Peyer's patch (tissue), 4 donors: ENCODE results near the gene RADIL. TPM values are rescaled to one million over a fixed set of nuclear protein-coding genes. Genes with fewer than 3 reads are reported as not detected.
A peak's percentile ranks its signal among the peaks of the same experiment; 100 is the strongest.

Experiments used
- DNase-seq, 3 donors: peaks; one replicate each; pipeline ENCODE4 v3.0.0-alpha.2; 2017 to 2019
- H3K27ac ChIP-seq, 4 donors: fragments of 200-600 bp; sonication (generic); one replicate each; pipeline ENCODE4 v1.5.1; 2016 to 2019
- H3K27me3 ChIP-seq, 2 donors: fragments of 200-600 bp; sonication (generic); one replicate each; pipeline ENCODE4 v1.5.1; 2019
- H3K36me3 ChIP-seq, 3 donors: fragments of 200-600 bp; sonication (generic); one replicate each; pipeline ENCODE4 v1.5.1; 2016 to 2019
- H3K4me1 ChIP-seq, 4 donors: fragments of 200-600 bp; sonication (generic); one replicate each; pipeline ENCODE4 v1.5.1; 2016 to 2019
- H3K4me3 ChIP-seq, 4 donors: fragments of 200-600 bp; sonication (generic); 1 replicate in 3 of 4; 2 replicates in 1 of 4; pipeline ENCODE4 v1.5.1; 2016 to 2019; ENCODE audit warnings: mild to moderate bottlenecking in 1 of 4
- H3K9me3 ChIP-seq, 4 donors: fragments of 200-600 bp; sonication (generic); one replicate each; pipeline ENCODE4 v1.5.1; 2016 to 2019; ENCODE audit warnings: mild to moderate bottlenecking in 1 of 4
- POLR2A ChIP-seq, 2 donors: fragments of 450-650 bp; IDR thresholded peaks; one replicate each; pipeline ENCODE4 v1.5.1; 2017; ENCODE audit warnings: antibody characterized with exemption in 2 of 2, mild to moderate bottlenecking in 2 of 2, moderate library complexity in 2 of 2
- total RNA-seq, 4 donors: library from RNA; depleted of rRNA; stranded (reverse); fragments of >200 nt; gene quantifications; one replicate each; pipeline ENCODE4 v1.1.0, GENCODE V29; 2016
- TF ChIP-seq, protein P1 (sequence below), 6 experiments: fragments of 450-650 bp in 4 of 6; fragments of 200-600 bp in 2 of 6; sonication (generic) in 1 of 6; IDR thresholded peaks; one replicate each; pipeline ENCODE4 v1.5.1; 2017 to 2019; ENCODE audit warnings: antibody characterized with exemption in 6 of 6, mild to moderate bottlenecking in 3 of 6, moderate library complexity in 1 of 6

RADIL gene
- total RNA-seq, 4 donors from 2014 or later: 1.1 to 16.5 (median 4.5) TPM

DNA sequence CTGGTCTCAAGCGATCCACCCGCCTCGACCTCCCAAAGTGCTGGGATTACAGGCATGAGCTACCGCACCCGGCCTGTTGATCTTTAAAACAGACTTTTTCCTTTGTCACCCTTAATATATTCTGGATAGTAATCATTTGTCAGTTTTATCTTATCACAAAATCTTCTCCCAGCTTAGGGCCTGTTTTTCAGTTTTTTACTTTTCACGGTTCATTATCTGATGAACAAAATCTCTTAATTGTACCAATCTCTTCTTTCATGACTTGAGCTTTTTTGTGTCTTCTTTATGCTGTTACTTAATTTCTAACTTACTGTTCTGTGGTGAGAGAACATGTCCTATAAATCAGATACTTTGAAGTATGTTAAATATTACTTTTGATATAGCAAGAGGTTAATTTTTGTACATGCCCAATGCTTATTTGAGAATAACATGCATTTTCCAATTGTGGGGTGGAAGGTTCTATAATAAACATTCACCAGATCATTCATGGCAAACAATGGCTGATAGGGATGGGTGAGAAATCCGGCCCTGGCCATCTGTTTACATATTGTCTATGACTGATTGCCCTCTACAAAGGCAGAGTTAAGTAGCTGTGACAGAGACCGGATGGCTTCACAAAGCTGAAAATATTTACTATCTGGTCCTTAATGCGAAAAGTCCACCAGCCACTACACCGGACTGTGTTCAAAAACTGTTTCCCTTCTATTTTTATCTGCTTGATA lies 27.0 kb downstream of the RADIL start:
- no peak for DNase-seq
- Histone ChIP-seq H3K27ac (no peak overlapping the region), H3K4me1 (no peaks in the 10 kb centered on the region), H3K9me3 (no peaks in the 10 kb centered on the region), H3K36me3 (no peaks in the 10 kb centered on the region), H3K27me3 (no peaks in the 10 kb centered on the region), H3K4me3 (no peak overlapping the region)
- TF ChIP-seq, protein P1, sequence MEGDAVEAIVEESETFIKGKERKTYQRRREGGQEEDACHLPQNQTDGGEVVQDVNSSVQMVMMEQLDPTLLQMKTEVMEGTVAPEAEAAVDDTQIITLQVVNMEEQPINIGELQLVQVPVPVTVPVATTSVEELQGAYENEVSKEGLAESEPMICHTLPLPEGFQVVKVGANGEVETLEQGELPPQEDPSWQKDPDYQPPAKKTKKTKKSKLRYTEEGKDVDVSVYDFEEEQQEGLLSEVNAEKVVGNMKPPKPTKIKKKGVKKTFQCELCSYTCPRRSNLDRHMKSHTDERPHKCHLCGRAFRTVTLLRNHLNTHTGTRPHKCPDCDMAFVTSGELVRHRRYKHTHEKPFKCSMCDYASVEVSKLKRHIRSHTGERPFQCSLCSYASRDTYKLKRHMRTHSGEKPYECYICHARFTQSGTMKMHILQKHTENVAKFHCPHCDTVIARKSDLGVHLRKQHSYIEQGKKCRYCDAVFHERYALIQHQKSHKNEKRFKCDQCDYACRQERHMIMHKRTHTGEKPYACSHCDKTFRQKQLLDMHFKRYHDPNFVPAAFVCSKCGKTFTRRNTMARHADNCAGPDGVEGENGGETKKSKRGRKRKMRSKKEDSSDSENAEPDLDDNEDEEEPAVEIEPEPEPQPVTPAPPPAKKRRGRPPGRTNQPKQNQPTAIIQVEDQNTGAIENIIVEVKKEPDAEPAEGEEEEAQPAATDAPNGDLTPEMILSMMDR (IDR thresholded peaks at IDR 0.05): no peak
- no peak for TF ChIP-seq POLR2A (IDR thresholded peaks at IDR 0.05)

DNA sequence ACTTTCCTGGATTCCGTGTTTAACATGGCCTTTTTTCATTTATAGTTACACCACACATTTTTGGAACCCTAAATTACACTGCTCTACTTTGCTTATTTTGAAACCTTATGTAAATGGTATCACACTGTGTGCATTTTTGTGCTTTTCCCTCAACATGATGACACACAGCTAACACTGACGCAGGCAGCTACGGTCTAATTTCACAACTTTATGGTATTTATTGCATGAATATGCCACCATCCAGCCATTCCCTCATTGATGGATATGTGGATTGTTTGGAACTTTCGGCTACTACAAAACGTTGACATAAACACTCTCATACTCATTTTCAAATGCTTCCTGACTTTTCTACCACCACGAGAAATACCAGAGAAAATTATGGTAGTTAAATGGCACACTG lies 28.6 kb downstream of the RADIL start:
- H3K27ac ChIP-seq: no peak overlapping the region
- TF ChIP-seq, protein P1 (IDR thresholded peaks at IDR 0.05): no peak
- TF ChIP-seq POLR2A (IDR thresholded peaks at IDR 0.05): no peak
- no peak for DNase-seq
- no peaks in the 10 kb centered on the region for H3K4me1 ChIP-seq
- no peaks in the 10 kb centered on the region for H3K36me3 ChIP-seq
- H3K27me3 ChIP-seq: no peaks in the 10 kb centered on the region
- H3K4me3 ChIP-seq: no peak overlapping the region
- H3K9me3 ChIP-seq: no peaks in the 10 kb centered on the region

DNA sequence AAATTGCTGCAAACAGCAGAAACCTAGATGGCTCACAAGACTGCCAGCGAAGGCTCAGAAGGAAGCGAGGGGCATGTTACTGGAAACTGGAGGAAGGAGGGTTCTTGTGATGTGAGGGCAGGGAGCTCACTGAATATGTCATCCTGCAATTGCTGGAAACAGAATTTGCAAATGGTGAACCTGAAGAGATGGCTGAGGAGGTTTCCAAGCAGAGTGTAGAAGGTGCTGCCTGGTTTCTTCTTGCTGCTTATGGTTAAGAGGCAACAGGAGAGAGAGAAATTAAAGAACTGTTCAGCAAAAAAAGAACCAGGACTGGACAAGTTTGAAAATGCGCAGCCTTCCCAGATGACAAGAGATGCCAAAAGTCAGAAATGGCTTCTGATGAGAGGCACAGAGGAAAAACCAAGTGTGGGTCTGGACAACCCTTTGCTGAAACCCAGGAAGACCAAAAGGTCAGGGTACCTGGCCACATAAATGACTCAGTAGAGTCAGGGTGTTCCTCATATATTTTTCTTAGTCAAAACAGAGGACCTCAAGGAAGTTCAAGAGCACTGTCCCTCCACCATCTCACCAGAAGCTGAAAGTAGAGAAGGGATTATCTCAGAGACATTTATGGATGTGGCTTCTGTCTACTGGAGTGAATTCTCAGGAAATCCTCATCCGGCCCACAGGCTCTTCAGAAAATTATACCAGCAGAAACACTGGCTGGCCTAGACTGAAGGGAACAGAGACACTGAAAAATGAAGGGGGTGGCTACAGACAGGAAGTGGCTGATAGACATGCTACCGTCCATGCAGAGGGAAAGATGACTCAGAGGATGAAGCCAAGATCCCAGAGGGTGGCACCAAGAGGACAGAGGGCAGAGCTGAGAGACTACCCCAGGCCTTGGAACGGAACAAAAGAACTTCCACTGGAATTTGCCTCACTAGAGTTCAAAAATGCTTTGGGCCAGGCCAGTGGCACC lies 31.8 kb downstream of the RADIL start:
- Histone ChIP-seq H3K36me3 (no peaks in the 10 kb centered on the region), H3K4me1 (no peaks in the 10 kb centered on the region), H3K4me3 (no peak overlapping the region), H3K9me3 (no peaks in the 10 kb centered on the region), H3K27ac (no peak overlapping the region), H3K27me3 (no peaks in the 10 kb centered on the region)
- TF ChIP-seq, protein P1 (IDR thresholded peaks at IDR 0.05): no peak
- TF ChIP-seq POLR2A (IDR thresholded peaks at IDR 0.05): no peak
- DNase-seq: no peak

DNA sequence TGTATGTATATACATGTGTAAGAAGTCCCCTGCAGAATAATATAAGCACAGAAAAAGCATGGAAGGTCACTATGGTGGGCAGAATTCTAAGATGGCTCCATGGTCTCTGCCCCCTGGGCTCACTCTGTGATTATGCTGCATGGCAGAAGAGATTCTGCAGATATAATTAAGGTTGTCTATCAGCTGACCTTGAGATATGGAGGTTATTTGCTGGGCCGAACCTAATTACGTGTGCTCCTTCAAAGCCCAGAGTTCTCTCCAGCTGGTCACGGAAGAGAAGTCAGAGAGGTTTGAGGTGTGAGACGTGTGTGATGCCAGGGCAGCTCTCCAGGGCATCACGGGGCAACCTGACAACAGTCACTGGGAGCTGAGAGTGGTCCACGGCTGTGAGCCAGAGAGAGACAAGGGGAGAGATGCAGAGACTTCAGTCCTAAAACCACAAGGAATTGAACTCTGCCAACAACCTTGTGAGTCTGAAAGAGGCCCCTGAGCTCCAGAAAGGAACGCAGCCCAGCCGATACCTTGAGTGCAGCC lies 33.2 kb downstream of the RADIL start:
- no peaks in the 10 kb centered on the region for H3K9me3 ChIP-seq
- H3K36me3 ChIP-seq: no peaks in the 10 kb centered on the region

DNA sequence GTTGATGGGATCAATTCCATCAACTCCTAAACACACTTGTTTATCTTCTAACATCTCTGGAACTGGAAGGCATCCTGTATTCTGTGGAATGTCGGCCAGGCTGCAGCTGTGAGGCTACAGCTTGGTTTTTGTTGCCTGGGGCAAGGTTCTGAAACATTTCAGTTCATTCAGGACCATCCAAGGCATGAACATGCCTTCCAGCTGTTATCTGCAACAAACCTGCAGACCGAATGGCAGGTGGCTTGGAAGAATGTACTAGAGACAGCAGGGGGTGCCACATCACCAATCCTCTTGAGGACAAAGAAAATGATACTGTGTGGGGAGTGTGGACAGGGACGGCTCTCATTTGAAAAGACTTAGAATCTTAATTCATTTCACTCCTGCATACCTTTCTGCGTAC lies 34.1 kb downstream of the RADIL start:
- no peak for DNase-seq
- Histone ChIP-seq H3K27me3 (no peaks in the 10 kb centered on the region), H3K4me3 (no peak overlapping the region), H3K36me3 (no peaks in the 10 kb centered on the region), H3K9me3 (no peaks in the 10 kb centered on the region), H3K4me1 (no peaks in the 10 kb centered on the region), H3K27ac (no peak overlapping the region)
- TF ChIP-seq POLR2A (IDR thresholded peaks at IDR 0.05): no peak
- TF ChIP-seq, protein P1 (IDR thresholded peaks at IDR 0.05): peak in 3 of 6 experiments; percentile 13 to 25 (median 20)

More for the DNA sequence above, 33.2 kb downstream of the RADIL start:
- no peak overlapping the region for H3K4me3 ChIP-seq
- H3K4me1 ChIP-seq: no peaks in the 10 kb centered on the region
- DNase-seq: no peak
- TF ChIP-seq, protein P1 (IDR thresholded peaks at IDR 0.05): no peak
- TF ChIP-seq POLR2A (IDR thresholded peaks at IDR 0.05): no peak
- H3K27me3 ChIP-seq: no peaks in the 10 kb centered on the region
- H3K27ac ChIP-seq: no peak overlapping the region
